H1 (cell line): Measurements from ENCODE around the gene PSMD6. TPM values are rescaled to one million over a fixed set of nuclear protein-coding genes. Genes with fewer than 3 reads are reported as not detected.

Experiments used
- BACH1 ChIP-seq: IDR thresholded peaks from 2 replicates; pipeline ENCODE4 v1.6.1; 2012; ENCODE audit warnings: low read length, improper control_type of control experiment
- CEBPB ChIP-seq: IDR thresholded peaks from 2 replicates; pipeline ENCODE4 v1.6.1; 2012; ENCODE audit warnings: low read depth, low read length
- POLR2AphosphoS5 ChIP-seq: IDR thresholded peaks from 2 replicates; pipeline ENCODE4 v1.6.1; 2011; ENCODE audit warnings: low read depth, low read length
- RBBP5 ChIP-seq: IDR thresholded peaks from 2 replicates; pipeline ENCODE4 v1.7.1; 2012; ENCODE audit warnings: low read depth, mild to moderate bottlenecking, inconsistent platforms, low read length, moderate library complexity, borderline replicate concordance
- SRF ChIP-seq: IDR thresholded peaks from 2 replicates; pipeline ENCODE4 v1.6.1; 2011; ENCODE audit warnings: mild to moderate bottlenecking, low read depth, low read length, moderate library complexity
- polyA plus RNA-seq, 7 experiments: library from polyadenylated mRNA; depleted of rRNA in 3 of 7; stranded (reverse) in 5 of 7; unstranded in 2 of 7; fragments of >200 nt in 5 of 7; fragments of 200-250 nt in 2 of 7; gene quantifications; 1 replicate in 5 of 7; 2 replicates in 1 of 7; 4 replicates in 1 of 7; pipeline versions ENCODE4 v1.2.1 to v1.2.3, GENCODE V29; 2011 to 2013; ENCODE audit warnings: missing spikeins in 2 of 7, mixed read lengths in 2 of 7
- total RNA-seq: library from RNA; stranded (reverse); fragmentation: NEBNext Ultra II Directional; extraction: Animal tissue kit (Norgen Biotek cat#: 25700); gene quantifications from 2 replicates; pipeline ENCODE4 v1.2.1, GENCODE V29; 2021

The PSMD6 gene
- total and polyA plus RNA-seq, 2 of the 8 experiments (the other 6 are each of a cell fraction or from before 2014, with no cell fraction given) = 43.7 to 104 TPM

DNA sequence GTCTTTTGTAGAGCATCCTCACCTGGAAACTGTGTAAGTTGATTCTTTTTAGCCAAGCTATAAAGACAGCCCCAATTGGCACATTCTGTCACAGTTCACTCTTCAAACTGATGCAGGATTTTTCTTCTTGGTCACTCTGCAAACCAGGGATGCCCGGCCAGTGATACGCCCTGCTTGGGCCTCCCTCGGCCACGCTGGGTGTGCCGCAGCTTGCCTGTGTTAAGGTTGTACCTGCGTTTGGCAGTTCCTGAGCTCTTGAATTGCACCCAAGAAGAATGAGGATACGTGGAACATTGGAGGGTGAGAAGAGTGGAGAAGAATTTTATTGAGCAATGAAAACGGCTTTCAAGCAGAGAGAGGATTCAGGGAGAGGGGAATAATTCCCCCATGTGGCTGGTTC lies 49.9 kb downstream of the PSMD6 start (continued):
- TF ChIP-seq SRF = no peak
- no peak for TF ChIP-seq BACH1
- no peak for TF ChIP-seq CEBPB
- TF ChIP-seq RBBP5 = no peak
- no peak for TF ChIP-seq POLR2AphosphoS5
